ENCODE results near the gene OPRL1. TPM values are rescaled to one million over a fixed set of nuclear protein-coding genes. Genes with fewer than 3 reads are reported as not detected.

The OPRL1 gene
- total and polyA plus RNA-seq, 2 of the 8 experiments (the other 6 are each of a cell fraction or from before 2014, with no cell fraction given), result 0.63 to 0.98 TPM

DNA sequence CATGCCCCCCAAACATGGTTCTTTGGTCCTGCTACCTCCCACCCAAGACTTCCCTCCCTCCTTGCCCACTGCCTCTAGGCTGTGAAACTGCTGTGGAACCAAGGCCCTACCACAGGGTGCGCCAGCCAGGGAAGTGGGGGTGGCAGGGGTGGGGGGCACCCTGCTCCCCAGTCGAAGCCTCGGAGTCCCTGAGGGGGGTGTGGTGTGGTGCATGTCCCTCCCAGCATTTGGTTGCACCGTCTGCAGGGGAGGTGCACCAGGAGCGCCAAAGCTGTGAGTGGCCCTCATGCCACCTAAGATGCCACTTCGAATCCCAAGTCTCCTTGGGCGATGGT is 2.4 kb upstream of the OPRL1 start:
- CTCF ChIA-PET (ENCODE audit: partially characterized antibody), result interaction anchor here (1.6 to 13.0 kb wide), 5 partner anchors 8 to 40 kb away, joined by 5 to 144 read pairs (median 33); partner anchors contain the start of genes SOX18 and TCEA2
- no peak for FAIRE-seq
- H3K36me3 ChIP-seq (ENCODE audit: control insufficient read depth in 2 of 4, insufficient read depth in 4 of 4, low read length in 3 of 4), result peaks cover 0 to 6% (median 3%) of the 10 kb centered on the region in 4 experiments; a peak in 3 of 8 replicates

More for the DNA sequence above, 2.4 kb upstream of the OPRL1 start:
- H3K79me2 ChIP-seq (ENCODE audit: control insufficient read depth in 1 of 2, insufficient read depth in 2 of 2, low read length in 2 of 2), result no peaks in the 10 kb centered on the region
- no peak overlapping the region for H3K14ac ChIP-seq (ENCODE audit: insufficient read length)
- H3K23me2 ChIP-seq (ENCODE audit: low read depth, low read length), result peaks cover 11% of the 10 kb centered on the region; the same call in 1 of the 2 replicates
- H3K4me1 ChIP-seq (replicated peaks in 1 of 4; ENCODE audit: control insufficient read depth in 3 of 4, insufficient read depth in 4 of 4, low read length in 3 of 4), result peaks cover 0 to 19% (median 10%) of the 10 kb centered on the region in 4 experiments; a peak in 5 of 7 replicates
- H2BK12ac ChIP-seq (ENCODE audit: low read depth, low read length), result no peak overlapping the region
- peak overlapping the region; percentile 25; the same call in 1 of the 2 replicates for H4K8ac ChIP-seq (ENCODE audit: extremely low read depth, insufficient read depth, low read length)
- H2BK15ac ChIP-seq (ENCODE audit: low read length), result no peak overlapping the region
- H2AFZ ChIP-seq (ENCODE audit: low read length), result no peak overlapping the region
- H3K4ac ChIP-seq (replicated peaks; ENCODE audit: insufficient read length, low read depth, low read length), result no peak overlapping the region
- no peak overlapping the region for H3K4me3 ChIP-seq (ENCODE audit: extremely low read depth in 1 of 4, insufficient read depth in 2 of 4, low read depth in 3 of 4, low read length in 4 of 4)
- no peak overlapping the region for H2BK20ac ChIP-seq (ENCODE audit: low read length)
- H3K9ac ChIP-seq (replicated peaks in 1 of 4; ENCODE audit: extremely low read depth in 1 of 4, low read depth in 3 of 4, low read length in 3 of 4), result no peak overlapping the region
- DNase-seq (ENCODE audit: low read depth in 1 of 2, low spot score in 2 of 2), result no peak
- H3K9me3 ChIP-seq (ENCODE audit: insufficient read depth in 2 of 2, low read depth in 1 of 2, low read length in 1 of 2), result no peaks in the 10 kb centered on the region
- TF ChIP-seq PHF8 (conservative IDR thresholded peaks at IDR 0.05; ENCODE audit: low read depth, low read length) (no peak), RFX5 (IDR thresholded peaks at IDR 0.05; ENCODE audit: borderline replicate concordance, low read depth, low read length) (no peak), CBX8 (IDR thresholded peaks at IDR 0.05; ENCODE audit: borderline replicate concordance, low read depth, low read length) (no peak), YY1 (IDR thresholded peaks at IDR 0.05; ENCODE audit: low read depth, low read length) (no peak), KDM4A (IDR thresholded peaks at IDR 0.05; ENCODE audit: low read depth, low read length, severe bottlenecking) (no peak), BCL11A (IDR thresholded peaks at IDR 0.05; ENCODE audit: low read depth in 2 of 2, low read length in 2 of 2) (no peak), RXRA (IDR thresholded peaks at IDR 0.05; ENCODE audit: insufficient read depth, low read depth, low read length) (no peak), CHD2 (IDR thresholded peaks at IDR 0.05; ENCODE audit: low read length) (no peak), ASH2L (IDR thresholded peaks at IDR 0.05; ENCODE audit: low read length) (no peak), SIRT6 (IDR thresholded peaks at IDR 0.05; ENCODE audit: low read length) (no peak), KDM5A (IDR thresholded peaks at IDR 0.05; ENCODE audit: low read length) (no peak), SAP30 (IDR thresholded peaks at IDR 0.05; ENCODE audit: insufficient read depth, insufficient replicate concordance, low read length) (no peak)
- TF ChIP-seq, protein P1, sequence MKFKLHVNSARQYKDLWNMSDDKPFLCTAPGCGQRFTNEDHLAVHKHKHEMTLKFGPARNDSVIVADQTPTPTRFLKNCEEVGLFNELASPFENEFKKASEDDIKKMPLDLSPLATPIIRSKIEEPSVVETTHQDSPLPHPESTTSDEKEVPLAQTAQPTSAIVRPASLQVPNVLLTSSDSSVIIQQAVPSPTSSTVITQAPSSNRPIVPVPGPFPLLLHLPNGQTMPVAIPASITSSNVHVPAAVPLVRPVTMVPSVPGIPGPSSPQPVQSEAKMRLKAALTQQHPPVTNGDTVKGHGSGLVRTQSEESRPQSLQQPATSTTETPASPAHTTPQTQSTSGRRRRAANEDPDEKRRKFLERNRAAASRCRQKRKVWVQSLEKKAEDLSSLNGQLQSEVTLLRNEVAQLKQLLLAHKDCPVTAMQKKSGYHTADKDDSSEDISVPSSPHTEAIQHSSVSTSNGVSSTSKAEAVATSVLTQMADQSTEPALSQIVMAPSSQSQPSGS (IDR thresholded peaks at IDR 0.05; ENCODE audit: low read length), result no peak
- POLR2A ChIA-PET (ENCODE audit: partially characterized antibody), result interaction anchor here (0.6 to 4.6 kb wide), 3 partner anchors 9 to 104 kb away, joined by 3 to 27 read pairs (median 4); no protein-coding TSS in a partner anchor
- no peak overlapping the region for H2BK5ac ChIP-seq (ENCODE audit: low read depth, low read length)
- H2AK5ac ChIP-seq (ENCODE audit: low read depth, low read length), result no peak overlapping the region
- H3K27ac ChIP-seq (ENCODE audit: low read depth, low read length), result no peak overlapping the region
- H3K23ac ChIP-seq (ENCODE audit: insufficient read length), result no peak overlapping the region
- H2BK120ac ChIP-seq (replicated peaks; ENCODE audit: low read depth, low read length), result no peak overlapping the region
- H3K27me3 ChIP-seq (replicated peaks in 1 of 4; ENCODE audit: control insufficient read depth in 3 of 4, extremely low read depth in 1 of 4, insufficient read depth in 3 of 4, low read length in 3 of 4), result peaks cover 1 to 20% (median 15%) of the 10 kb centered on the region in 4 experiments; a peak in 6 of 7 replicates
- peaks cover 0 to 4% of the 10 kb centered on the region in 2 experiments for H4K20me1 ChIP-seq (replicated peaks in 1 of 2; ENCODE audit: control insufficient read depth in 1 of 2, insufficient read depth in 2 of 2, low read length in 2 of 2)
- no peak overlapping the region; the same call in 1 of the 2 replicates for H3K18ac ChIP-seq (ENCODE audit: extremely low read depth, low read length)
- no peaks in the 10 kb centered on the region for H3K79me1 ChIP-seq (ENCODE audit: low read depth, low read length)
- 94% methylated on average over 6 of the region's 7 CpGs; no CpG with 5 or more reads in 1 of the 2 experiments for WGBS, 2 experiments (ENCODE audit: extremely low coverage in 1 of 2, insufficient coverage in 1 of 2, insufficient read length in 1 of 2, insufficient replicate concordance in 2 of 2, low coverage in 1 of 2, low lambda C conversion rate in 2 of 2, missing lambda C conversion rate in 1 of 2)
- no peak overlapping the region for H3K56ac ChIP-seq (replicated peaks; ENCODE audit: insufficient read length, low read depth, low read length)
- H3K4me2 ChIP-seq (ENCODE audit: insufficient read depth in 1 of 2, low read depth in 2 of 2, low read length in 2 of 2), result no peak overlapping the region
- H4K5ac ChIP-seq (ENCODE audit: insufficient read length, low read depth, low read length), result no peak overlapping the region
- H4K91ac ChIP-seq (replicated peaks; ENCODE audit: insufficient read length, low read length), result no peak overlapping the region
